Panc1 (cell line): Measurements from ENCODE around the gene NDRG3.

Experiments
- POLR2AphosphoS5 ChIP-seq: IDR thresholded peaks from 2 replicates; pipeline ENCODE4 v1.6.1; 2012; ENCODE audit warnings: mild to moderate bottlenecking, low read depth, low read length, moderate library complexity
- TCF7L2 ChIP-seq: IDR thresholded peaks from 2 replicates; pipeline ENCODE4 v1.6.1; 2011; ENCODE audit warnings: mild to moderate bottlenecking, low read depth, low read length, inconsistent platforms
- TF ChIP-seq, protein P1 (sequence below): fragments of 450-650 bp; IDR thresholded peaks from 2 replicates; pipeline ENCODE4 v1.5.1; 2017; ENCODE audit warnings: mild to moderate bottlenecking
- TF ChIP-seq, protein P2 (sequence below), 2 experiments: IDR thresholded peaks; 2 replicates each; pipeline ENCODE4 v1.6.1; 2011 to 2012; ENCODE audit warnings: low read depth in 2 of 2, control low read depth in 1 of 2, low read length in 1 of 2, mild to moderate bottlenecking in 1 of 2, moderate library complexity in 1 of 2; ENCODE audit not compliant: insufficient read depth in 1 of 2

DNA sequence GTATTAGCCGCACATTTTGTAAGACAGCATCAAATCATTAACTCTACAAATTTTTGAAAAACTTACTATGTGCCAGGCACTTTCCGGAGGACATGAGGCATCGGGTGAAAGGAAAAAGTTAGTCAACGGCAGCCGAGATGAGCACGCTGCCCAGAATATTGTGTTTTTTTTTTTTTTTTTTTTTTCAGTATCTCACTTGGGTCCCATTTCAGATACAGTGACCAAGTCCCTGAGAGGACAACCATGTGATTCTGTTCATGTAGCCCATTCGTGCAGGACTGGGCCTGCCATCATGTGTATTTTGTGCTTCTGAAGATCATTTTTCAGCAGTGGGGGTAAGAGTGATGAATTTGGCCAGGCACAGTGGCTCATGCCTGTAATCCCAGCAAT lies 101.2 kb downstream of the NDRG3 start:
- TF ChIP-seq POLR2AphosphoS5 = no peak
- TF ChIP-seq, protein P1, sequence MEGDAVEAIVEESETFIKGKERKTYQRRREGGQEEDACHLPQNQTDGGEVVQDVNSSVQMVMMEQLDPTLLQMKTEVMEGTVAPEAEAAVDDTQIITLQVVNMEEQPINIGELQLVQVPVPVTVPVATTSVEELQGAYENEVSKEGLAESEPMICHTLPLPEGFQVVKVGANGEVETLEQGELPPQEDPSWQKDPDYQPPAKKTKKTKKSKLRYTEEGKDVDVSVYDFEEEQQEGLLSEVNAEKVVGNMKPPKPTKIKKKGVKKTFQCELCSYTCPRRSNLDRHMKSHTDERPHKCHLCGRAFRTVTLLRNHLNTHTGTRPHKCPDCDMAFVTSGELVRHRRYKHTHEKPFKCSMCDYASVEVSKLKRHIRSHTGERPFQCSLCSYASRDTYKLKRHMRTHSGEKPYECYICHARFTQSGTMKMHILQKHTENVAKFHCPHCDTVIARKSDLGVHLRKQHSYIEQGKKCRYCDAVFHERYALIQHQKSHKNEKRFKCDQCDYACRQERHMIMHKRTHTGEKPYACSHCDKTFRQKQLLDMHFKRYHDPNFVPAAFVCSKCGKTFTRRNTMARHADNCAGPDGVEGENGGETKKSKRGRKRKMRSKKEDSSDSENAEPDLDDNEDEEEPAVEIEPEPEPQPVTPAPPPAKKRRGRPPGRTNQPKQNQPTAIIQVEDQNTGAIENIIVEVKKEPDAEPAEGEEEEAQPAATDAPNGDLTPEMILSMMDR = no peak
- TF ChIP-seq, protein P2, sequence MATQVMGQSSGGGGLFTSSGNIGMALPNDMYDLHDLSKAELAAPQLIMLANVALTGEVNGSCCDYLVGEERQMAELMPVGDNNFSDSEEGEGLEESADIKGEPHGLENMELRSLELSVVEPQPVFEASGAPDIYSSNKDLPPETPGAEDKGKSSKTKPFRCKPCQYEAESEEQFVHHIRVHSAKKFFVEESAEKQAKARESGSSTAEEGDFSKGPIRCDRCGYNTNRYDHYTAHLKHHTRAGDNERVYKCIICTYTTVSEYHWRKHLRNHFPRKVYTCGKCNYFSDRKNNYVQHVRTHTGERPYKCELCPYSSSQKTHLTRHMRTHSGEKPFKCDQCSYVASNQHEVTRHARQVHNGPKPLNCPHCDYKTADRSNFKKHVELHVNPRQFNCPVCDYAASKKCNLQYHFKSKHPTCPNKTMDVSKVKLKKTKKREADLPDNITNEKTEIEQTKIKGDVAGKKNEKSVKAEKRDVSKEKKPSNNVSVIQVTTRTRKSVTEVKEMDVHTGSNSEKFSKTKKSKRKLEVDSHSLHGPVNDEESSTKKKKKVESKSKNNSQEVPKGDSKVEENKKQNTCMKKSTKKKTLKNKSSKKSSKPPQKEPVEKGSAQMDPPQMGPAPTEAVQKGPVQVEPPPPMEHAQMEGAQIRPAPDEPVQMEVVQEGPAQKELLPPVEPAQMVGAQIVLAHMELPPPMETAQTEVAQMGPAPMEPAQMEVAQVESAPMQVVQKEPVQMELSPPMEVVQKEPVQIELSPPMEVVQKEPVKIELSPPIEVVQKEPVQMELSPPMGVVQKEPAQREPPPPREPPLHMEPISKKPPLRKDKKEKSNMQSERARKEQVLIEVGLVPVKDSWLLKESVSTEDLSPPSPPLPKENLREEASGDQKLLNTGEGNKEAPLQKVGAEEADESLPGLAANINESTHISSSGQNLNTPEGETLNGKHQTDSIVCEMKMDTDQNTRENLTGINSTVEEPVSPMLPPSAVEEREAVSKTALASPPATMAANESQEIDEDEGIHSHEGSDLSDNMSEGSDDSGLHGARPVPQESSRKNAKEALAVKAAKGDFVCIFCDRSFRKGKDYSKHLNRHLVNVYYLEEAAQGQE (IDR thresholded peaks at IDR 0.05; ENCODE audit: insufficient read depth in 1 of 2, low read depth in 2 of 2, low read length in 1 of 2) = no peak
- no peak for TF ChIP-seq TCF7L2
